Ishikawa (cell line): ENCODE data around the gene KPNA1.

ENCODE experiments used
- CEBPB ChIP-seq: IDR thresholded peaks from 2 replicates; pipeline ENCODE4 v1.6.1; 2012
- FOXM1 ChIP-seq: IDR thresholded peaks from 2 replicates; pipeline ENCODE4 v1.6.1; 2012; ENCODE audit warnings: low read depth, borderline replicate concordance
- TCF12 ChIP-seq: IDR thresholded peaks from 2 replicates; pipeline ENCODE4 v1.6.1; 2012; ENCODE audit warnings: low read depth
- TF ChIP-seq, protein P1 (sequence below): IDR thresholded peaks from 2 replicates; pipeline ENCODE4 v1.6.1; 2012; ENCODE audit warnings: low read depth, mild to moderate bottlenecking

- TF ChIP-seq FOXM1, result no peak
- TF ChIP-seq, protein P1, sequence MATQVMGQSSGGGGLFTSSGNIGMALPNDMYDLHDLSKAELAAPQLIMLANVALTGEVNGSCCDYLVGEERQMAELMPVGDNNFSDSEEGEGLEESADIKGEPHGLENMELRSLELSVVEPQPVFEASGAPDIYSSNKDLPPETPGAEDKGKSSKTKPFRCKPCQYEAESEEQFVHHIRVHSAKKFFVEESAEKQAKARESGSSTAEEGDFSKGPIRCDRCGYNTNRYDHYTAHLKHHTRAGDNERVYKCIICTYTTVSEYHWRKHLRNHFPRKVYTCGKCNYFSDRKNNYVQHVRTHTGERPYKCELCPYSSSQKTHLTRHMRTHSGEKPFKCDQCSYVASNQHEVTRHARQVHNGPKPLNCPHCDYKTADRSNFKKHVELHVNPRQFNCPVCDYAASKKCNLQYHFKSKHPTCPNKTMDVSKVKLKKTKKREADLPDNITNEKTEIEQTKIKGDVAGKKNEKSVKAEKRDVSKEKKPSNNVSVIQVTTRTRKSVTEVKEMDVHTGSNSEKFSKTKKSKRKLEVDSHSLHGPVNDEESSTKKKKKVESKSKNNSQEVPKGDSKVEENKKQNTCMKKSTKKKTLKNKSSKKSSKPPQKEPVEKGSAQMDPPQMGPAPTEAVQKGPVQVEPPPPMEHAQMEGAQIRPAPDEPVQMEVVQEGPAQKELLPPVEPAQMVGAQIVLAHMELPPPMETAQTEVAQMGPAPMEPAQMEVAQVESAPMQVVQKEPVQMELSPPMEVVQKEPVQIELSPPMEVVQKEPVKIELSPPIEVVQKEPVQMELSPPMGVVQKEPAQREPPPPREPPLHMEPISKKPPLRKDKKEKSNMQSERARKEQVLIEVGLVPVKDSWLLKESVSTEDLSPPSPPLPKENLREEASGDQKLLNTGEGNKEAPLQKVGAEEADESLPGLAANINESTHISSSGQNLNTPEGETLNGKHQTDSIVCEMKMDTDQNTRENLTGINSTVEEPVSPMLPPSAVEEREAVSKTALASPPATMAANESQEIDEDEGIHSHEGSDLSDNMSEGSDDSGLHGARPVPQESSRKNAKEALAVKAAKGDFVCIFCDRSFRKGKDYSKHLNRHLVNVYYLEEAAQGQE, result no peak
- TF ChIP-seq CEBPB, result no peak
- no peak for TF ChIP-seq TCF12
These were observed 86.8 kb downstream of the KPNA1 start for GRCh38 chr3:122427857-122428471.
